Ovary (tissue), 9 donors: ENCODE data around the gene KCNB1. TPM values are rescaled to one million over a fixed set of nuclear protein-coding genes. Genes with fewer than 3 reads are reported as not detected.

Source experiments
- DNase-seq, 5 donors: peaks; one replicate each; pipeline ENCODE4 v3.0.0-alpha.2; 2019 to 2020
- H3K27ac ChIP-seq, 2 donors: fragments of 200-600 bp; one replicate each; pipeline versions ENCODE4 v1.5.1 to v1.8.0; 2019 to 2022
- H3K27me3 ChIP-seq: fragments of 200-600 bp; one replicate; pipeline ENCODE4 v1.8.0; 2022
- H3K36me3 ChIP-seq: fragments of 200-600 bp; sonication (generic); one replicate; pipeline ENCODE4 v1.5.1; 2019
- H3K4me1 ChIP-seq: one replicate; pipeline ENCODE4 v1.8.1; 2013; ENCODE audit warnings: mild to moderate bottlenecking, moderate library complexity; ENCODE audit not compliant: insufficient read depth
- H3K4me3 ChIP-seq: fragments of 200-600 bp; sonication (generic); one replicate; pipeline ENCODE4 v1.5.1; 2017
- H3K9me3 ChIP-seq, 2 donors: fragments of 200-600 bp in 1 of 2; sonication (generic) in 1 of 2; one replicate each; pipeline versions ENCODE4 v1.5.1 to v1.8.1; 2013 to 2019; ENCODE audit warnings: mild to moderate bottlenecking in 1 of 2, moderate library complexity in 1 of 2
- CTCF ChIP-seq, 3 donors: fragments of 450-650 bp in 2 of 3; fragments of 200-600 bp in 1 of 3; IDR thresholded peaks; one replicate each; pipeline versions ENCODE4 v1.5.1 to v1.8.0; 2016 to 2022; ENCODE audit warnings: antibody characterized with exemption in 3 of 3, mild to moderate bottlenecking in 1 of 3
- EP300 ChIP-seq: sonication (generic); formaldehyde crosslinking; IDR thresholded peaks from one replicate; pipeline ENCODE4 v1.6.1; 2017; ENCODE audit warnings: antibody characterized with exemption
- POLR2A ChIP-seq: fragments of 450-650 bp; IDR thresholded peaks from one replicate; pipeline ENCODE4 v1.6.1; 2017; ENCODE audit warnings: antibody characterized with exemption, mild to moderate bottlenecking, moderate library complexity
- WGBS, 3 donors: extraction: QIAGEN DNeasy Blood & Tissue Kit in 1 of 3; methylation state at CpG; one replicate each; pipeline versions ENCODE4 v1.1.5 to v1.1.7; 2013 to 2017; 5-methylcytosine and 5-hydroxymethylcytosine counted together
- intact Hi-C, 4 donors: fragments of 100-400 bp; cut with DNase I; formaldehyde crosslinking; loops; one replicate each; pipeline versions ENCODE4 v1.11.0 to v1.15.1; 2022 to 2023
- polyA plus RNA-seq, 2 donors: library from polyadenylated mRNA; stranded (reverse); fragments of 200-250 nt in 1 of 2; fragments of 350-450 nt in 1 of 2; fragmentation: Illumina TruSeq in 1 of 2; extraction: RNeasy Lipid Tissue Mini Kit (QIAGEN cat#74804) in 1 of 2; gene quantifications; one replicate each; pipeline ENCODE4 v1.2.3, GENCODE V29; 2013 to 2014
- total RNA-seq, 7 donors: library from RNA; depleted of rRNA in 2 of 7; stranded (reverse); fragments of >200 nt in 2 of 7; fragmentation: NEBNext Ultra II Directional in 3 of 7; extraction: Animal tissue kit (Norgen Biotek cat#: 25700) in 3 of 7; gene quantifications; one replicate each; pipeline versions ENCODE4 v1.1.0 to v1.2.4, GENCODE V29; 2016 to 2023
- donor health status: DM: no; HTN: no; CAD: no; lungs with moderate emphysema.
- donor health status: DM: no; HTN: no; CAD: no.
- donor health status: Bipolar disorder and iron deficiency.
- donor health status: DM: yes; HTN: yes; CAD: no.
- donor health status: DM: no; HTN: no; CAD: no.
- donor health status: DM: yes; HTN: yes; CAD: no.

Gene KCNB1
- total and polyA plus RNA-seq, 9 donors = 0.12 to 5.4 (median 1.3) TPM

GRCh38 chr20:49489688-49490087 lies 7.2 kb upstream of the KCNB1 start:
- intact Hi-C loops = no loop called here
- H3K27ac ChIP-seq = no peak overlapping the region
- 77 to 83% (median 83%) methylated on average over 5 of the region's 5 CpGs for WGBS, 3 donors

GRCh38 chr20:49486064-49486463 lies 3.6 kb upstream of the KCNB1 start:
- Histone ChIP-seq H3K27ac (no peak overlapping the region), H3K36me3 (no peaks in the 10 kb centered on the region), H3K27me3 (no peaks in the 10 kb centered on the region), H3K4me3 (no peak overlapping the region), H3K9me3 (no peaks in the 10 kb centered on the region), H3K4me1 (peaks cover 2% of the 10 kb centered on the region)
- no peak for DNase-seq
- TF ChIP-seq EP300 = no peak
- intact Hi-C loops = no loop called here

More at GRCh38 chr20:49489688-49490087, 7.2 kb upstream of the KCNB1 start:
- DNase-seq = no peak
- no peak overlapping the region for H3K4me3 ChIP-seq
- H3K4me1 ChIP-seq = no peaks in the 10 kb centered on the region
- H3K36me3 ChIP-seq = no peaks in the 10 kb centered on the region
- H3K27me3 ChIP-seq = no peaks in the 10 kb centered on the region
- H3K9me3 ChIP-seq = no peaks in the 10 kb centered on the region
- no peak for TF ChIP-seq POLR2A
- TF ChIP-seq CTCF (IDR thresholded peaks at IDR 0.05) = no peak
- no peak for TF ChIP-seq EP300

- no peak for DNase-seq
- intact Hi-C loops = loop anchor here in 1 of 4 donors (2.0 kb wide), 1 partner anchor 151 kb away; no protein-coding TSS in a partner anchor
- Histone ChIP-seq H3K4me1 (peaks cover 2% of the 10 kb centered on the region), H3K27me3 (no peaks in the 10 kb centered on the region), H3K4me3 (no peak overlapping the region), H3K27ac (no peak overlapping the region), H3K9me3 (no peaks in the 10 kb centered on the region), H3K36me3 (no peaks in the 10 kb centered on the region)
- 39 to 63% (median 44%) methylated on average over 1 of the region's 1 CpG for WGBS, 3 donors
- no peak for TF ChIP-seq POLR2A
- TF ChIP-seq CTCF (IDR thresholded peaks at IDR 0.05) = no peak
- no peak for TF ChIP-seq EP300
Measured at GRCh38 chr20:49485563-49485962, 3.1 kb upstream of the KCNB1 start.

- DNase-seq = peak; percentile 68 to 90 (median 70)
- Histone ChIP-seq H3K27me3 (no peaks in the 10 kb centered on the region), H3K4me3 (peak overlapping the region; percentile 34), H3K9me3 (no peaks in the 10 kb centered on the region), H3K27ac (no peak overlapping the region), H3K4me1 (peaks cover 2% of the 10 kb centered on the region), H3K36me3 (no peaks in the 10 kb centered on the region)
- TF ChIP-seq CTCF (IDR thresholded peaks at IDR 0.05) (peak in 2 of 3 donors; percentile 59 to 69), POLR2A (no peak)
- intact Hi-C loops = loop anchor here in 2 of 4 donors (2.0 to 5.0 kb wide), 2 partner anchors 147 to 150 kb away; no protein-coding TSS in a partner anchor
- WGBS, 3 donors = 0 to 1% (median 0%) methylated on average over 32 to 61 of the region's 61 CpGs
Measured at GRCh38 chr20:49484180-49485140, 2.0 kb upstream of the KCNB1 start.

GRCh38 chr20:49483696-49484123 lies 1.2 kb upstream of the KCNB1 start:
- H3K27me3 ChIP-seq = no peaks in the 10 kb centered on the region
- intact Hi-C loops = loop anchor here (2.0 to 5.0 kb wide), 3 partner anchors 146 to 151 kb away; no protein-coding TSS in a partner anchor
- no peak overlapping the region for H3K27ac ChIP-seq
- WGBS, 3 donors = 1 to 2% (median 1%) methylated on average over 7 to 43 of the region's 44 CpGs
- TF ChIP-seq POLR2A = no peak
- TF ChIP-seq CTCF (IDR thresholded peaks at IDR 0.05) = no peak
- TF ChIP-seq EP300 = no peak
- no peaks in the 10 kb centered on the region for H3K36me3 ChIP-seq
- peaks cover 2% of the 10 kb centered on the region for H3K4me1 ChIP-seq
- peak overlapping the region; percentile 34 for H3K4me3 ChIP-seq
- H3K9me3 ChIP-seq = no peaks in the 10 kb centered on the region
- DNase-seq = peak in 1 of 5 donors; percentile 37
